Measurements from ENCODE around the gene KIF3B.
"Not testable (repeated sequence)": the region's sequence is repeated elsewhere in the genome, so short reads cannot be mapped to it uniquely, and the experiment has no call there.

The KIF3B gene

DNA sequence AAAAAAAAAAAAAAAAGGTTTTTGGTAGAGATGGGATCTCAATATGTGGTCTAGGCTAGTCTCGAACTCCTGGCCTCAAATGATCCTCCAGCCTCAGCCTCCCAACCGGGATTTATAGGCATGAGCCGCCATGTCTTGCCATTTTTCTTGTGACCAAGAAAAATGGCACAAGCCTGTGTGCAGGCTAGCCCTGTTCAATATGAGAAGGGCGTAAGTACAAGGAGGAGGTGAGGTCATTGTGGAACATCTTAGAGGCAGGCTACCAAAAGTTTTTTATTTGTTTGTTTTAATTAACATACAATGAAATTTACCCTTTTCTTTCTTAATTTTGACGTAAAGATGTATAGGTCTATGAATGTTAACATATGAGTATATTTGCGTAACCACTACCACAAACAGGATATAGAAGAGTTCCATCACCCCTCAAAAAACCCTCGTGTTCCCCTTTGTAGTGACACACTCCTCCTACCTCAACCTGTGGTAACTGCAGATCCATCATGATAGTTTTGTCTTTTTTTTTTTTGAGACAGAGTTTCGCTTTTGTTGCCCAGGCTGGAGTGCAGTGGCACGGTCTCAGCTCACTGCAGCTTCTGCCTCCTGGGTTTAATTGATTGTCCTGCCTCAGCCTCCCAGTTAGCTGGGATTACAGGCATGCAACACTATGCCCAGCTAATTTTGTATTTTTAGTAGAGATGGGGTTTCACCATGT, 28.3 kb upstream of the KIF3B start:
- Histone ChIP-seq H3K23ac (ENCODE audit: low read length) (no peak overlapping the region), H3K4me2 (ENCODE audit: low read length) (no peak overlapping the region), H3K27ac (ENCODE audit: low read depth, low read length) (no peak overlapping the region), H2AFZ (ENCODE audit: insufficient read depth, low read length, poor library complexity) (no peak overlapping the region), H4K8ac (ENCODE audit: low read depth, low read length) (no peak overlapping the region), H3K27me3 (ENCODE audit: insufficient read depth, low read length) (no peaks in the 10 kb centered on the region), H4K91ac (ENCODE audit: low read depth, low read length) (no peak overlapping the region), H3K36me3 (ENCODE audit: control insufficient read depth in 1 of 2, insufficient read depth in 2 of 2, low read length in 2 of 2) (no peaks in the 10 kb centered on the region), H3K14ac (ENCODE audit: low read length) (no peak overlapping the region), H2AK5ac (ENCODE audit: low read length) (no peak overlapping the region), H3K9me3 (ENCODE audit: insufficient read depth, low read depth, low read length) (no peaks in the 10 kb centered on the region), H4K12ac (ENCODE audit: low read depth, low read length) (no peak overlapping the region), H3K18ac (ENCODE audit: low read length) (no peak overlapping the region), H3K79me2 (ENCODE audit: control insufficient read depth, insufficient read depth, low read length, poor library complexity) (no peaks in the 10 kb centered on the region), H3K4me1 (ENCODE audit: control insufficient read depth in 1 of 2, insufficient read depth in 2 of 2, low read length in 2 of 2) (no peaks in the 10 kb centered on the region), H3K4me3 (ENCODE audit: low read depth, low read length) (no peak overlapping the region), H2BK5ac (ENCODE audit: low read depth, low read length, poor library complexity) (no peak overlapping the region), H3K79me1 (ENCODE audit: low read length) (no peaks in the 10 kb centered on the region), H2BK12ac (ENCODE audit: low read length) (no peak overlapping the region), H3K9ac (ENCODE audit: low read length) (no peak overlapping the region), H3K4ac (ENCODE audit: low read depth, low read length) (no peak overlapping the region), H2BK120ac (ENCODE audit: insufficient read depth, low read length, poor library complexity) (no peak overlapping the region)
- DNase-seq = no peak
- no CpG with 5 or more reads among the region's 9 CpGs for WGBS (ENCODE audit: extremely low coverage, insufficient coverage, insufficient read length)

GRCh38 chr20:32251470-32251869, 26.0 kb upstream of the KIF3B start:
- Histone ChIP-seq H4K12ac (ENCODE audit: low read depth, low read length) (no peak overlapping the region), H3K79me2 (ENCODE audit: control insufficient read depth, insufficient read depth, low read length, poor library complexity) (no peaks in the 10 kb centered on the region), H2AFZ (ENCODE audit: insufficient read depth, low read length, poor library complexity) (no peak overlapping the region), H3K4ac (ENCODE audit: low read depth, low read length) (no peak overlapping the region), H2AK5ac (ENCODE audit: low read length) (no peak overlapping the region), H2BK12ac (ENCODE audit: low read length) (no peak overlapping the region), H3K27ac (ENCODE audit: low read depth, low read length) (no peak overlapping the region), H3K23ac (ENCODE audit: low read length) (no peak overlapping the region), H2BK120ac (ENCODE audit: insufficient read depth, low read length, poor library complexity) (no peak overlapping the region), H2BK5ac (ENCODE audit: low read depth, low read length, poor library complexity) (no peak overlapping the region), H4K91ac (ENCODE audit: low read depth, low read length) (no peak overlapping the region), H3K36me3 (ENCODE audit: control insufficient read depth in 1 of 2, insufficient read depth in 2 of 2, low read length in 2 of 2) (no peaks in the 10 kb centered on the region), H3K18ac (ENCODE audit: low read length) (no peak overlapping the region), H4K8ac (ENCODE audit: low read depth, low read length) (no peak overlapping the region), H3K14ac (ENCODE audit: low read length) (no peak overlapping the region), H3K4me3 (ENCODE audit: low read depth, low read length) (no peak overlapping the region), H3K27me3 (ENCODE audit: insufficient read depth, low read length) (no peaks in the 10 kb centered on the region), H3K79me1 (ENCODE audit: low read length) (no peaks in the 10 kb centered on the region), H3K9me3 (ENCODE audit: insufficient read depth, low read depth, low read length) (no peaks in the 10 kb centered on the region), H3K4me2 (ENCODE audit: low read length) (no peak overlapping the region), H3K4me1 (ENCODE audit: control insufficient read depth in 1 of 2, insufficient read depth in 2 of 2, low read length in 2 of 2) (peaks cover 0 to 5% of the 10 kb centered on the region in 2 experiments), H3K9ac (ENCODE audit: low read length) (no peak overlapping the region)
- no CpG with 5 or more reads among the region's 3 CpGs for WGBS (ENCODE audit: extremely low coverage, insufficient coverage, insufficient read length)
- no peak for DNase-seq

DNA sequence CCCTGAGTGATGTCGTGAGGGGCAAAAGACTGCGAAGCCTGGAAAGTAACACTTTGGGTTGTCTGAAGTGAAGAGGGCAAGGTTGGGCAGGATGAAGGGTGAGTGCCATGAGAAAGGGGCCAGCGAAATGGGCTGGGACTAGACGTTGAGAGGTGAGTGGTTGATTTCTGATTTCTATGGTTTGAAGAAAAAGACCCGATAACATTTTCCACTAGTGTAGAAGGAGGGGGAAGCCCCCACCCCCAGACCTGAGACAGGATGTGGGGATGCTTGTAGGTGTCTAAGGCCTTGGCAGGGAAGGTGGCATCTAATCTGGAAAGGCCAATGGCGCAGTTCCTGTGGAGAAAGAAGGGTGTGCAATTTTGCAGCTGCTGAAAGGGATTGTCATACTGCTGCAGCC, 25.3 kb upstream of the KIF3B start:
- H4K8ac ChIP-seq (ENCODE audit: low read depth, low read length) = no peak overlapping the region
- H3K27me3 ChIP-seq (ENCODE audit: insufficient read depth, low read length) = no peaks in the 10 kb centered on the region
- DNase-seq = no peak
- no peak overlapping the region for H3K14ac ChIP-seq (ENCODE audit: low read length)
- no peak overlapping the region for H4K91ac ChIP-seq (ENCODE audit: low read depth, low read length)
- no peak overlapping the region for H4K12ac ChIP-seq (ENCODE audit: low read depth, low read length)
- H3K4me2 ChIP-seq (ENCODE audit: low read length) = no peak overlapping the region
- H2BK5ac ChIP-seq (ENCODE audit: low read depth, low read length, poor library complexity) = no peak overlapping the region
- H3K27ac ChIP-seq (ENCODE audit: low read depth, low read length) = no peak overlapping the region
- H3K18ac ChIP-seq (ENCODE audit: low read length) = no peak overlapping the region
- H3K79me2 ChIP-seq (ENCODE audit: control insufficient read depth, insufficient read depth, low read length, poor library complexity) = no peaks in the 10 kb centered on the region
- H3K36me3 ChIP-seq (ENCODE audit: control insufficient read depth in 1 of 2, insufficient read depth in 2 of 2, low read length in 2 of 2) = no peaks in the 10 kb centered on the region
- H3K4me3 ChIP-seq (ENCODE audit: low read depth, low read length) = no peak overlapping the region
- WGBS (ENCODE audit: extremely low coverage, insufficient coverage, insufficient read length) = no CpG with 5 or more reads among the region's 6 CpGs
- H3K4ac ChIP-seq (ENCODE audit: low read depth, low read length) = no peak overlapping the region
- H3K23ac ChIP-seq (ENCODE audit: low read length) = no peak overlapping the region
- H2BK12ac ChIP-seq (ENCODE audit: low read length) = no peak overlapping the region
- no peak overlapping the region for H2AK5ac ChIP-seq (ENCODE audit: low read length)
- H3K9ac ChIP-seq (ENCODE audit: low read length) = no peak overlapping the region
- H3K4me1 ChIP-seq (ENCODE audit: control insufficient read depth in 1 of 2, insufficient read depth in 2 of 2, low read length in 2 of 2) = peaks cover 0 to 5% of the 10 kb centered on the region in 2 experiments
- no peaks in the 10 kb centered on the region for H3K9me3 ChIP-seq (ENCODE audit: insufficient read depth, low read depth, low read length)
- no peaks in the 10 kb centered on the region for H3K79me1 ChIP-seq (ENCODE audit: low read length)
- H2BK120ac ChIP-seq (ENCODE audit: insufficient read depth, low read length, poor library complexity) = no peak overlapping the region
- H2AFZ ChIP-seq (ENCODE audit: insufficient read depth, low read length, poor library complexity) = no peak overlapping the region

- H3K79me1 ChIP-seq (ENCODE audit: low read length) = not testable (repeated sequence)
Measured at GRCh38 chr20:32260973-32261372, 16.5 kb upstream of the KIF3B start.

More at GRCh38 chr20:32260973-32261372, 16.5 kb upstream of the KIF3B start:
- not testable (repeated sequence) for H3K4me2 ChIP-seq (ENCODE audit: low read length); DNase-seq; H4K12ac ChIP-seq (ENCODE audit: low read depth, low read length); H3K27me3 ChIP-seq (ENCODE audit: insufficient read depth, low read length); H3K4me3 ChIP-seq (ENCODE audit: low read depth, low read length); H3K4me1 ChIP-seq (ENCODE audit: control insufficient read depth in 1 of 2, insufficient read depth in 2 of 2, low read length in 2 of 2); H2BK120ac ChIP-seq (ENCODE audit: insufficient read depth, low read length, poor library complexity); H3K14ac ChIP-seq (ENCODE audit: low read length); H2BK12ac ChIP-seq (ENCODE audit: low read length); H3K18ac ChIP-seq (ENCODE audit: low read length); H4K91ac ChIP-seq (ENCODE audit: low read depth, low read length); H3K4ac ChIP-seq (ENCODE audit: low read depth, low read length); H4K8ac ChIP-seq (ENCODE audit: low read depth, low read length); H3K36me3 ChIP-seq (ENCODE audit: control insufficient read depth in 1 of 2, insufficient read depth in 2 of 2, low read length in 2 of 2); H3K9ac ChIP-seq (ENCODE audit: low read length); H3K27ac ChIP-seq (ENCODE audit: low read depth, low read length); H2AK5ac ChIP-seq (ENCODE audit: low read length); H3K79me2 ChIP-seq (ENCODE audit: control insufficient read depth, insufficient read depth, low read length, poor library complexity); H2BK5ac ChIP-seq (ENCODE audit: low read depth, low read length, poor library complexity); H3K23ac ChIP-seq (ENCODE audit: low read length); H2AFZ ChIP-seq (ENCODE audit: insufficient read depth, low read length, poor library complexity); H3K9me3 ChIP-seq (ENCODE audit: insufficient read depth, low read depth, low read length)
- WGBS (ENCODE audit: extremely low coverage, insufficient coverage, insufficient read length) = no CpG with 5 or more reads among the region's 10 CpGs
